ENCODE data around the gene PAK2.
"Not testable (repeated sequence)": the region's sequence is repeated elsewhere in the genome, so short reads cannot be mapped to it uniquely, and the experiment has no call there.

Gene PAK2

DNA sequence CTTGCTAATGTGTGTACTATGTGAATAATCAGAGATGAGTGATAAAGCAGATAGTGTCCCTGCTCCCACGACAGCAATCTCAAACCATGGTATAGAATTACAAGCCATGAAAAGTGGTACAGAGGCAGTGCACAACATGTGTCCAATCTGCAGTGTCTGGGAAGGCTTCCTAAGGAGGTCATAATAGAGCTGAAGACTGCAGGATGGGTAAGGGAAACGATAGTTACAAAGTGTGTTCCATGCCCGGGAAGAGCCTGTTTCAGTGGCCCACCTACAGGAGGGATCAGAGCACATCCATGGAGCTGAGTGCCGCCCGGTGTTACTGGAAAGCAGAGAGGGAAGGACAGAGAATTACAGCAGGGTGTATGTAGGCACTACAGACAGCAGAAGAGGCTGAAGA lies 48.9 kb downstream of the PAK2 start:
- DNase-seq (ENCODE audit: low read depth), result no peak

DNA sequence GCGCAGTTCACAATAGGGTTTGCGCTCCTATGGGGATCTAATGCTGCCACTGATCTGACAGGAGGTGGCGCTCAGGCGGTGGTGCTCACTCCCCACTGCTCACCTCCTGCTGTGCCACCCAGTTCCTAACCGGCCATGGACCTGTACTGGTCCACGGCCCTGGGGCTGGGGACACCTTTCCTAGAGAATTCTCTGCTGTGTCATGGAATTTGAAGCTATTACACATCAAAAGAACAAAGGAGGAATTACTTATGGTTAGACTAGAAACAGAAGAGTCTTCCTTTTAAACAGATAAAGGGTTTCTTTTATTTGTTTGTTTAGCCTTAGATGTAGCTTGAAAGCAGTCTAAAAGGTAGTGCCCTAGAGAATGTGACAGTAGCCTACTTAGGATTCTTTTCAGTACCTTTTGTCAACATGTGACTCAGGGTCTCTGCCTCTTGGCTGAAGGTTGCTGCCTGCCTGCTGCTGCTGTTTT lies 50.3 kb downstream of the PAK2 start:
- no peak for DNase-seq (ENCODE audit: low read depth)

DNA sequence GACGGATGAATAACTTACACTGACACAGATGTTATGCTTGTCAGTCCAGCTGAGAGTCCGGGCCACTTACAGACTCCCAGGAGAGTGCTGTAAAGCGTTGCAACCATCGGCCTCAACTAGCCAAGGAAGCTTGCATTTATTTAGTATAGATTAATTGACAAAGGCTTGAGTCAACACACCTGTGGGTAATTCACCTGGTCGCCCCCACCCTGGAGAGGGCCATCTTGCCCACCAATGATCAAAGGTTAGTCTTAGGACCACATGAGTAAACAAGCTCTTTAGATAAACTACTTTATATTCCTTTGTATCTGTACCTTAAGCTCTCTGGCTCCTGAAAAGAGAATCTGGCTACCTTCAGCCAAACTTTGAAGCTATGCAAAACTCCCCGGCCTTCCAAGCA lies 51.0 kb downstream of the PAK2 start:
- DNase-seq (ENCODE audit: low read depth), result no peak

DNA sequence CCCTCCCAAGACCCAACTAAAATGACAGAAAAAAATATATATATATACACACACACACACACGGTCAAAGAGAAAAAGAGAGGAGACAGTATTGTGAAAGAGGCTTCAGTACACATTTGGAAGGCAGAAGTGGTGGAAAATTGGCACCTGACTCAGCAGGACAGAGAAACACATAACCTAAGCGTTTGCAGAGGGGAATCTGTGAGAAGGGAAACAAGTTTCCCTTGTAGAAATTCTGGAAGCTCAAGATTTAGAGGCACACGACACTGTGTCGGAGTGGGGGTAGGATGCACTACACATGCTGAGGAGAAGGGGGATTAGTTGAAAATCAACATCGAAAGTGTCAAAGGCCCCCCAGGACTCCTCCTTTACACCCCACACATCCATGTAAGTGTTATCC lies 53.1 kb downstream of the PAK2 start:
- no peak for DNase-seq (ENCODE audit: low read depth)

DNA sequence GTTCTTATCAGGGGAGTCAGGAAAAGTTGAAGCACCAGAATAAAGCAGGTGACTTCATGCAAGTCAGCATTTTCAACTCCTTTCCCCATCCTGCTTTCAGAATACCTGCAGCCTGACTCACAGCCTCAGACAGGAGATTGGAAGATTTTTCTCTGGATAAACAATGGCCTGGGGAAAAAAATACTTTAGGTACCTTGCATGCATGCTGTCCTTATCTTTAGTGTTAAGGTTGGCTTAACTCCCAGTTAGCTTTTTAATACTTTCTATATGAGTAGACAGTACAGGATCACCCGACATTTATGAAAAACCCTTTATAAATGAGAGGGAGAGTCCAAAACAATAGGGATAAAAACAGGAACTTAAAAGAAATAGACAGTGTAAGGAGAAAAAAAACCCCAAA lies 53.6 kb downstream of the PAK2 start:
- DNase-seq (ENCODE audit: low read depth), result no peak

DNA sequence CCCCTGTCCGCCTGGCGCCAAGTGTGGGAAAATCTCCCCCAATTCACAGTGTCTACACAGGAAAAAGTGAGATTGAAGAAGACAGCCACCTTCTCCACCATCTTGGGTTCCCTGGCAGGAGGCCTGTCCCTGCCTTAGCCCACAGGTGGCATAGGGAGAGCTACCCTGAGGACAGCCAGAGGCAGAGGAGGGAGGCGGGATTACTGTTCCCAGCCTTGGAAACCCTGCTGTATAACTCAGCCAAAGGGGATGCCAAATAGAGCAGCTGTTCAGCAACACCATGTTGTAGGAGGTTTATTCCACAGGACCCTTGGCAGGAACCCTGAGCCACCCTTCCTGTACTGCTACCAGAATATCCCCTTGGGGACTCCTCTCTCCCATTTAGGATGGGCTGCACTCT lies 54.8 kb downstream of the PAK2 start:
- no peak for DNase-seq (ENCODE audit: low read depth)

DNA sequence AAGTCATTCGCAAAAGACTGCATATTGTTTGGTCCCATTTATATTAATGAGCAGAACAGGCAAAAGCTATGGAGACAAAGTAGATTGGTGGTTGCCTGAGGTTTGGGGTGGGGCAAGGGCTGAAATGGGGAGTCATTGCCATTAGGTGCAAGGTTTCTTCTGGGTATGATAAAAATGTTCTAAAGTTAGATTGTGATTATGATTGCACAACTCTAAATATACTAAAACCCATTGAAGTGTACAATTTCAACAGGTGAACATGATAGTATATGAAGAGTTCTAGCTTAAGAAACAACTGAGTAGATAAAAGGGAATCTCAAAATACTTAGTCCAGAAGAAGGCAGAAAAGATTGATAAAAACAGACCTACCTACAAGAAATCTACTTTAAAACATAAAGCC lies 56.7 kb downstream of the PAK2 start:
- DNase-seq (ENCODE audit: low read depth), result no peak

DNA sequence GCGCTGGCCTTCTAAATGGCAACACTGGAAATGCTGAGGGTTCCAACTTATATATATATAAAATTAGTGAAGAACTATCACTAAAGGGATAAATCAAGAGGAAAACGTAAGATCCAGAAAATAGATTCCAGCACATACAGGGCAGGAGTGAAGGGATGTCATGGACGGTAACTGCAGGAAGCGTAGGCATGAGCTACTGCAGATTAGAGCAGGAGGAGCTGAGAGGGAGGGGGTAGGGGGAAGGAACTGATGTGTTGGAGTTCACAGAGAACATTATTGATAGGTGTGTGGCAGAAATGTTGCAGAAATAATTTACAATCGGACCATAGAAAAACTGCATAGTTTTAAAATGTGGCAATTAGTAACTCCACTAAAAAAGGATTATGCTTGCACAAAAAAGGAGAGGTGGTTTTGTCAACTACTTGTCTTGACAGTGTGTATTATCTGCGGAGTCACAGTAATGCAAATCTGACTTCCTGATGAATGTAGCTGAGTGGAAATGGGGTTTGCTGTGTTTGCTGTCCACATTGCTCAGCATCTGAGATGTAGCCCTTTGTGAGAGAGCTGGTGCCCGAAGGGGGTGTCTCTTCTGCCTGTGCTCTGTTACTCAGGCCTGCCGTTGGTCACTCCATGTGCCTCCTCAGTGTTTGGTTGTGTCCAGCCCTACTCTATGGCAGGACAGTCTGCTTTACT lies 61.2 kb downstream of the PAK2 start:
- DNase-seq (ENCODE audit: low read depth), result no peak

DNA sequence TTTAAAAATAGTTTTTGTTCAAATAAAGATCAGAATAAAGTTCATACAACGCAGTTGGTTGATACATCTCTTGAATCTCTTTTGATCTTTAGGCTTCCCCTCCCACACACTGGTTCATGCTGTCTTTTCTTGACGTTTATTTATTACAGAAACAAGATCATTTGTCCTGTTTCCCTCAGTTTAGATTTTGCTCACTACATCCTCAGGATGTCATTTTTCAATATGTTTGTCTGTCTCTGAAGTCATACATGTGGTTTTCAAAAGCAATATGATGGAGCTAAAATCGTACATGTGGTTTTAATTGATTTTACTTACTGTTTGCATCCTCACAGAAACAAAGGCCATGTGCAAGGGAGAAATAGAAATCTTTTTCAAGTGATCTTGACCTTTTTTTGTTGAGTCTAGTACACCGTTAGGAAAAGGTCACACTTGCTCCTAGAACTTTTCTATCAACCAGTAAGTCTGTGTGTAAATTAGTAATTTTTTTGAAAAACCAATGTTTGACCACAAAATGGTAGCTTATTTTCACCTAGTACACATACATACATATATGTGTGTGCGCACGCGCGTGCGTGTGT lies 64.3 kb downstream of the PAK2 start:
- no peak for DNase-seq (ENCODE audit: low read depth)

DNA sequence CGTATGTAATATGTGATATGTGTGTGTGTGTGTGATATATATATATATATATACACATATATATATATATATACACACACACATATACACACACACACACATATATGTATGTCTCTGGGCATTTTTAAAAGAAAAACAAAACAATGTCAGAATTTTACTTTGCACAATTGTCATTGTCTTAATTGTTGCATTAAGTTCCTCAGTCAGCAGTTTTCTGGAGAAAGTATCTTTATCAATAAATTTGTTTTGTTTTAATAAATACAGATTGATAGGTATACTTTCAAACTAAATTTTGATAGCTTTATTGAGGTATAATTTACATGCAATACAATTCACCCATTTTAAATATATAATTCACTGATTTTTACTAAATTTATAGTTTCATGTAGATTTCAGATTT lies 65.1 kb downstream of the PAK2 start:
- DNase-seq (ENCODE audit: low read depth), result no peak

DNA sequence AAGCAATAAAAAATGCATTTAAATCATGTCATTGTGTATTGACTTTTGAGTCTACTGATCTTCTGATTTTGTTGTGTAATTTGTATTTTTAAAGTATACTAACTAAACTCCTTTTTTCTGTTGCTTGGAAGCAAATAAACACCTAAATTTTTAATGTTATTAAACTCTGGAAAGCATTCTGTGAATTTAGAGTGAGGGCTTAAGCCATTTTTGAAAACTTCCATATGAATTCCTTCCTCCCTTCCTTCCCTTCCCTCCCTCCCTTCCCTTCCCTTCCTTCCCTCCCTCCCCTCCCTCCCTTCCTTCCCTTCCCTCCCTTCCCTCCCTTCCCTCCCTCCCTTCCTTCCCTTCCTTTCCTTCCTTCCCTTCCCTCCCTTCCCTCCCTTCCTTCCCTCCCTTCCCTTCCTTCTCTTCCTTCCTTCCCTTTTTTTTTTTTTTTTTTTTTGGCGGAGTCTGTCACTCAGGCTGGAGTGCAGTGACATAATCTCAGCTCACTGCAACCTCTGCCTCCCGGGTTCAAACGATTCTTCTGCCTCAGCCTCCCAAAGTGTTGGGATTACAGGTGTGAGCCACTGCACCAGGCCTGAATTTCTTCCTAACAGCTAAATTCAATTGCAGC lies 71.4 kb downstream of the PAK2 start:
- DNase-seq (ENCODE audit: low read depth), result no peak

DNA sequence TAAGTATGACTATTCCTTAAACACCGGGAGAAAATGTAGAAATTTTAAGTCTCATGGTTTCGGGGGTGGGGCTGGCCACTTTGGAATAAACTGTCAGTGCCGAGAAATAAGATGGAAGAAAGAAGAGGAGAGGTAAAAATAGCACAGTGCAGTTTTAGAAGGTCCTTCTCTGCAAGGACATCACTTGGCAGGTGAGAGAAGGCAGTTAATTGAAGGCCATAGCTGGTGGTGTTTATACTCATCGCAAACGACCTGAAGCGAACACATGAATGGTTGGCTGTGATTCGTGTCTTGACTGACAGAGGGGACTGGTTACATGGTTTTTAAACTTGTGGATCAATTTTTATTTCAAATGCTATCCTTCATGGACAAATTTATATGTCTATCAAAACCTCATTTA lies 73.2 kb downstream of the PAK2 start:
- no peak for DNase-seq (ENCODE audit: low read depth)

DNA sequence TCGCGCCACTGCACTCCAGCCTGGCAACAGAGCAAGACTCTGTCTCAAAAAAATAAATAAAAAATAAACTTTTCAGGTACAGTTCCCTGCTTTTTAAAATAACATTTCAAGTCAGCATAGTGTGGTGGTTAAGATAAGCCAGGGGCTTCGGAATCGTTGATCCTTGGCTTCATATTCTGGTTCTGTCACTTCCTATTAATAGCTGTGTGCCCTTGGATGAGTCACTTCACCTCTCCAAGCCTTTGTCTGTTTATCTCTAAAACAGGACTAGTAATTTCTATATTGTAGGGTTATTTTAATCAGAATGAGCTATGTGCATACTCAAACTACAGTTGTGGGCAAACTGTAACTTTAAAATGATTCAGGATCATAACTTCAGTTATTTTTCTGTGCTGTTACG lies 74.2 kb downstream of the PAK2 start:
- DNase-seq (ENCODE audit: low read depth), result no peak

DNA sequence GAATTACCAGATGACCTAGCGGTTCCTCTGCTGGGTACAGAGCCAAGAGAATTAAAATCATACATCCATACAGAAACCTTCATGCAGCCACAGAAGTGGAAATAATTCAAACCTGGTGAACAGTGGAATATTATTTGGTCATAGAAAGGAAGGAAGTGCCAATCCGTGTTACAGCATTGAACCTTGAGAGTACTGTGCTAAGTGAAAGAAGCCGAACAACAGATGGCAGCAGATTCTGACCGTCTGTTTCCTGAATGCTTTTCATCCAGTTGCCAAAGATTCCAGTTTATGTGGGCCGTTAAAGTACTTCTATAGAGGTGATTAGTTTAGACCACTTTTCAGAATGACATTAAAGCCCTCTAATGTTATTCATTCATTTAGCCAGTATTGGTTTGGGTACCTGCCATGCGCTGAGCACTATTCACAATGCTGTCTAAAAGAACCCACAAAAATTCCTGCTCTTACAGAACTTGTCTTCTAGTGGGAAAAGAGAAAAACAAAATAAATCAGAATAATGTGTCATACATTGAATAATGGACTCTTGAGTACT lies 82.2 kb downstream of the PAK2 start:
- no peak for DNase-seq (ENCODE audit: low read depth)

DNA sequence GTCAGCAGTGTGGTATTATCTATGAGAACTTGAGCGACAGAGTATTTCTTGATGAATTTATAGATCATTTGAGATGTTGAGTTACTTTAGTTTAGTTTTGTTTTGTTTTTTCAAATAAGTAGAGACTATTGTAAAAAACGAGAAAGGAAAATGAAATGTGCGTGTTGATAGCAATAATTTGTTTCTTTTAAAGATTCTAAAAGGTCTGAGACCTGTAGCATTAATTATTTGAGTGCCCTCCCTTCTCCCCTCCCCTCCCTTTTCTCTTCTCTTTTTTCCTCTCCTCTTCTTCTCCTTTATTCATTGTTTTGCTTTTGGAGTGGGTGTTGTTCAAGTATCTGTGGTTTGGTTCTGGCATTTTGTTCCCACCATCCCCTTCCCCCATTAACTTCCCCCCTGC lies 90.0 kb downstream of the PAK2 start:
- DNase-seq (ENCODE audit: low read depth), result not testable (repeated sequence)

DNA sequence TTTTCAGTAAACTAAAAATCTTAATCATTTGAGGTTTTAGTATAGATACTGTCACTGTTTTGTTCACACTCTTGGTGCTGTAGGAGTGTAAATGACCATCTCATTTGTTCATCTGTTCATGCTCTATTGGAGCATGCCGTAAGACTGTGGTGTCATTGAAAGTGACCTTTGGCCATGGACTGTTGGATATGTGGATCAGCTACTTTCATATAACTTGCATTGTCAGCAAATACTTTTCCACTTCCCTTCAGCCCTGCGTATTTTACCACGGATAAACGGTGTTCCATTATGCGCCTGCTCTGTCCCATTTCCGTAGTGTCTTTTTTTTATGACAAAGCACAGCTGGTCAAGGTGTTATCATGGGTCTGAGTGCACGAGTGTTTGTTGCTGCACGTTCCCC lies 95.4 kb downstream of the PAK2 start:
- DNase-seq (ENCODE audit: low read depth), result no peak

DNA sequence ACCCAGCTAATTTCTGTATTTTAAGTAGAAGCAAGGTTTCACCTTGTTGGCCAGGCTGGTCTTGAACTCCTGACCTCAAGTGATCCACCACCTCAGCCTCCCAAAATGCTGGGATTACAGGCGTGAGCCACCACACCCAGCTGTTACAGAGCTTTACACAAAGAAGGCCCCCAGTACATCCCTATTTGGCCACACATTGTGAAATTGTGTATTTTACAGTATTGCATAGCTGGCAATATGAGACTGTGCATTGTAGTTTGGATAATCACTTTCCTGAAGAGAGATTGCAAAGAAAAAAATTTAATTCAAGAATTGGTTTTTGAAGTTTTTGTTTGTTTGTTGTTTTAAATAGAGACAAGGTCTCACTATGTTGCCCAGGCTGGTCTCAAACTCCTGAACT lies 97.0 kb downstream of the PAK2 start:
- DNase-seq (ENCODE audit: low read depth), result not testable (repeated sequence)

DNA sequence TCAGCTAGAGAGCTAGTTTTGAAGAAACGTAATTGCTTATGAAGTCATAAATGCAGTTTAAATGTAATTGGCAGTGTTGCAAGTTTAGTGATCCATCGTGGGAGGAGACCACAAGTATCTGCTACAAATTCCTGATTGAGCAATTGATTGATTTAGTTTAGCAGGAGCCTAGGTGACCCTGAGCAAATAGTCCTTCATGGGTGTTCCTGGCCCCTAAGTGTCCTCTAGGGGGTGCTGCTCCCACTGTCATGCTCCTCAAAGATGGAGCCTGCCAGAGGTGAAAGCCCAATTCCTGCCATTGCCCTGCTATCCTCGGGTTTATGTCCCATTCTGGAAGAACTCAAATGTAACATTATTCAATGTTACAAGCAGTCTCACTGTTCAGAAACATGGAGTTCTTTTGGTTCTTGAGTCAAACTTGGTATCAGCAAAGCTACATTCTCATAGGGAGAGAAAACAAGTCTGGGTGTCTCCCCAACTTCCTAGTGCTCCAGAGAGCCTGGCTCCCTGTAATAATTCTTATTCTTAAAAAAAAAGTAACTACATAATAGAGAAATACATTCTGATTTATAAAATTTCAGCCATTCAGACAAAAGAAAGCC lies 98.3 kb downstream of the PAK2 start:
- peak; percentile 63 for DNase-seq (ENCODE audit: low read depth)

DNA sequence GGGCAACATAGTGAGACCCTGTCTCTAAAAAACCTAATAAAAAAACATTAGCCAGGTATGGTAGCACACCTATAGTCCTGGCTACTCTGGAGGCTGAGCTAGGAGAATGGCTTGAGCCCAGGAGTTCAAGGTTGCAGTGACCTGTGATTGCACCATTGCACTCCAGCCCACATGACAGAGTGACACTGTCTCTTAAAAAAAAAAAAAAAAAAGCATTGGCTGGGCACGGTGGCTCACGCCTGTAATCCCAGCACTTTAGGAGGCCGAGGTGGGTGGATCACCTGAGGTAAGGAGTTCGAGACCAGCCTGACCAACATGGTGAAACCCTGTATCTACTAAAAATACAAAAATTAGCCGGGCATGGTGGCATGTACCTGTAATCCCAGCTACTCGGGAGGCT lies 99.7 kb downstream of the PAK2 start:
- DNase-seq (ENCODE audit: low read depth), result not testable (repeated sequence)

DNA sequence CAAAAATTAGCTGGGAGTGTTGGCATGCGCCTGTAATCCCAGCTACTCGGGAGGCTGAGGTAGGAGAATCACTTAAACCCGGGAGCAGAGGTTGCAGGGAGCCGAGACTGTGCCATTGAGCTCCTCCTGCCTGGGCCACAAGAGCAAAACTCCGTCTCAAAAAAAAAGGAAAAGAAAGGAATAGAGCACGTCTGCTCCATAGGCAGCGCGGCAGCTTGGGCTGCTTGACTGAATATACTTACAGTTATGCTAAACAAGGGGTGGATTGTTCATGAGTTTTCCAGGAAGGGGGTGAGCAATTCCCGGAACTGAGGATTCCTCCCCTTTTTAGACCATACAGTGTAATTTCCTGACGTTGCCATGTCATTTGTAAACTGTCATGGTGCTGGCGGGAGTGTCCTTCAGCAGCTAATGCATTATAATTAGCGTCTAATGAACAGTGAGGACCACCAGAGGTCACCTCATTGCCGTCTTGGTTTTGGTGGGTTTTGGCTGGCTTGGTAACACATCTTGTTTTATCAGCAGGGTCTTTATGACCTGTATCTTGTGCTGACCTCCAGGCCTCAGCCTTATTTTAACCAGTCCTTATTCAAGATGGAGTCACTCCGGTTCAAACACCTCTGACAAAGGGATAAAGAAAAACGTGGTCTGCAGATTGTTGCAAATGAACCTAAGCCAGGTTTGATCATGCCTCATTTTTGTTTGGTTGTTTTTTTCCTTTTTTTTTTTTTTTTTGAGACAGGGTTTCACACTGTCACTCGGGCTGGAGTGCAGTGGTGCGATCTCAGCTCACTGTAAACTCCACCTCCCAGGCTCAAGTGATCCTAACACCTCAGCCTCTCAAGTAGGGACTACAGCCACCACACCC lies 103.1 kb downstream of the PAK2 start:
- DNase-seq (ENCODE audit: low read depth), result no peak

DNA sequence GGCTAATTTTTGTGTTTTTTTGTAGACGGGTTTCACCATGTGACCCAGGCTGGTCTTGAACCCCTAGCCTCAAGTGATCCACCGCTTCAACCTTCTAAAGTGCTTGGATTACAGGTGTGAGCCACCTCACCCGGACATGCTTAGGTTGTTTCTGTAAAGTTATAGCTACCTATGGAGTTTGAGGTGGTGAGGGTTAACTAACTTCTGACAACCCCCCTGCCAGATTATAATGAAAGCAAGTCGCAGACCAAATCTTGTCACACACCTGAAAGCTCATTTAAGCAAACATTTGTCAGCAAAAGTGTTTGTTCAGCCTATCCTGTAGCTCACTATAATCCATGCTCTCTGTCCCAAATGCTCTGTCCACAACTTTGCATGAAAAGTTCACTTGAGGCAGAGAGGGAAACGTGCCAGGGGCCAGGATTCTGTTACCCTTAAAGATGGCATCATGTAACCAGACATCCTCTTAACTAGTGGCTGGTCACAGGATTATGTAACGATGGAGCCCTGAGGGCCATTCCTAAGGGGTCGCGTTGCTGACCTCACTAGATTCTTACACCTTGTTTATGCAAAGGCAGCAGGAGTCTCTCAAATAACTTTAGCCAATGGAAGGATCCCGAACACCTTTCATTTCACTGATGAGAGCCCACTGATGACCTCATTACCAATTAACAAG lies 103.9 kb downstream of the PAK2 start:
- DNase-seq (ENCODE audit: low read depth), result no peak
